Measurements from ENCODE around the gene ATRX.
"Not testable (repeated sequence)": the region's sequence is repeated elsewhere in the genome, so short reads cannot be mapped to it uniquely, and the experiment has no call there.

Gene ATRX

GRCh38 chrX:77785486-77786364, at the start of gene ATRX:
Gene ATRX, minus strand, starts transcription at chrX:77786216. Its CDS starts 215 bp downstream, at chrX:77786001.
- peaks cover 11% of the 10 kb centered on the region for H3K36me3 ChIP-seq (ENCODE audit: insufficient read depth, low read length)
- peak within 1 kb of the TSS; percentile 97 for H3K9ac ChIP-seq (ENCODE audit: insufficient read length)
- DNase-seq (ENCODE audit: low read depth, low spot score): peak; percentile 14
- H3K9me3 ChIP-seq (ENCODE audit: low read depth, low read length): no peaks in the 10 kb centered on the region
- H3K4me3 ChIP-seq: peak within 1 kb of the TSS; percentile 87
- peak; percentile 90 for TF ChIP-seq POLR2AphosphoS5 (IDR thresholded peaks at IDR 0.05; ENCODE audit: borderline replicate concordance, low read depth, low read length)
- TF ChIP-seq FOXP2 (optimal IDR thresholded peaks at IDR 0.05; ENCODE audit: control extremely low read depth, extremely low read length, insufficient read depth): no peak
- H3K27ac ChIP-seq: peak within 1 kb of the TSS; percentile 91

GRCh38 chrX:77831544-77831943, 45.5 kb upstream of the ATRX start:
- H3K27ac ChIP-seq; H3K9me3 ChIP-seq (ENCODE audit: low read depth, low read length); H3K9ac ChIP-seq (ENCODE audit: insufficient read length); DNase-seq (ENCODE audit: low read depth, low spot score); H3K4me3 ChIP-seq: not testable (repeated sequence)
- H3K36me3 ChIP-seq (ENCODE audit: insufficient read depth, low read length): peaks cover 10% of the 10 kb centered on the region; the same call in 1 of the 2 replicates

DNA sequence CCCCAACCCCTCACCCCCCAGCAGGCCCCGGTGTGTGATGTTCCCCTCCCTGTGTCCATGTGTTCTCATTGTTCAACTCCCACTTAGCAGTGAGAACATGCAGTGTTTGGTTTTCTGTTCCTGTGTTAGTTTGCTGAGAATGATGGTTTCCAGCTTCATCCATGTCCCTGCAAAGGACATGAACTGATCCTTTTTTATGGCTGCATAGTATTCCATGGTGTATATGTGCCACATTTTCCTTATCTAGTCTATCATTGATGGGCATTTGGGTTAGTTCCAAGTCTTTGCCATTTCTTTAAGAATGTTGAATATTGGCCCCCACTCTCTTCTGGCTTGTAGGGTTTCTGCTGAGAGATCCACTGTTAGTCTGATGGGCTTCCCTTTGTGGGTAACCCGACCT, 36.0 kb upstream of the ATRX start:
- not testable (repeated sequence) for H3K27ac ChIP-seq; H3K9me3 ChIP-seq (ENCODE audit: low read depth, low read length); H3K9ac ChIP-seq (ENCODE audit: insufficient read length); H3K4me3 ChIP-seq; DNase-seq (ENCODE audit: low read depth, low spot score)
- H3K36me3 ChIP-seq (ENCODE audit: insufficient read depth, low read length): peaks cover 15% of the 10 kb centered on the region; the same call in 1 of the 2 replicates

GRCh38 chrX:77820091-77820727, 34.2 kb upstream of the ATRX start:
- no peak for TF ChIP-seq FOXP2 (optimal IDR thresholded peaks at IDR 0.05; ENCODE audit: control extremely low read depth, extremely low read length, insufficient read depth)
- no peak for TF ChIP-seq EZH2 (IDR thresholded peaks at IDR 0.05)
- no peak for TF ChIP-seq POLR2AphosphoS5 (IDR thresholded peaks at IDR 0.05; ENCODE audit: borderline replicate concordance, low read depth, low read length)
- H3K9ac ChIP-seq (ENCODE audit: insufficient read length): no peak overlapping the region
- peaks cover 3% of the 10 kb centered on the region; the same call in 1 of the 2 replicates for H3K36me3 ChIP-seq (ENCODE audit: insufficient read depth, low read length)
- no peak for DNase-seq (ENCODE audit: low read depth, low spot score)
- no peaks in the 10 kb centered on the region for H3K9me3 ChIP-seq (ENCODE audit: low read depth, low read length)
- H3K27ac ChIP-seq: no peak overlapping the region
- no peak overlapping the region for H3K4me3 ChIP-seq

DNA sequence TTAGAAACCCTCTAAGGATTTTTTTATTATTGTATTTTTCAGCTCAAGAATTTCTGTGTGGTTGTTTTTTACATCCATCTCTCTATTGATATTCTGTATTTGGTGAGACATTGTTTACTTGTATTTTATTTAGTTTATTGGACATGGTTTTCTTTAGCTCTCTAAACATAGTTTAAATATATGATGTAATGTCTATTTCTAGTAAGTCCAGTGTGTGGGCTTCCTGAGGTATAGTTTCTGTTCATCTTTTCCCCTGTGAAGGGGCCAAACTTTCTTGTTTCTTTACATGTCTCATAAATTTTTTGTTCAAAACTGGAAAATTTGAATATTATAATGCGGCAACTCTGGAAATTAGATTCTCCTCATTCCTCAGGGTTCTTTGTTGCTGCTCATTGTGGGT, 28.2 kb upstream of the ATRX start:
- H3K4me3 ChIP-seq: no peak overlapping the region
- DNase-seq (ENCODE audit: low read depth, low spot score): no peak
- no peak overlapping the region for H3K9ac ChIP-seq (ENCODE audit: insufficient read length)
- no peak overlapping the region for H3K27ac ChIP-seq
- no peak for TF ChIP-seq POLR2AphosphoS5 (IDR thresholded peaks at IDR 0.05; ENCODE audit: borderline replicate concordance, low read depth, low read length)
- TF ChIP-seq EZH2 (IDR thresholded peaks at IDR 0.05): no peak
- no peak for TF ChIP-seq FOXP2 (optimal IDR thresholded peaks at IDR 0.05; ENCODE audit: control extremely low read depth, extremely low read length, insufficient read depth)
- H3K9me3 ChIP-seq (ENCODE audit: low read depth, low read length): no peaks in the 10 kb centered on the region
- H3K36me3 ChIP-seq (ENCODE audit: insufficient read depth, low read length): no peaks in the 10 kb centered on the region

GRCh38 chrX:77802201-77802600, 16.2 kb upstream of the ATRX start:
- Histone ChIP-seq H3K4me3 (no peak overlapping the region), H3K9ac (ENCODE audit: insufficient read length) (no peak overlapping the region), H3K27ac (no peak overlapping the region), H3K36me3 (ENCODE audit: insufficient read depth, low read length) (no peaks in the 10 kb centered on the region), H3K9me3 (ENCODE audit: low read depth, low read length) (no peaks in the 10 kb centered on the region)
- no peak for DNase-seq (ENCODE audit: low read depth, low spot score)
- TF ChIP-seq POLR2AphosphoS5 (IDR thresholded peaks at IDR 0.05; ENCODE audit: borderline replicate concordance, low read depth, low read length): no peak
- no peak for TF ChIP-seq FOXP2 (optimal IDR thresholded peaks at IDR 0.05; ENCODE audit: control extremely low read depth, extremely low read length, insufficient read depth)
- no peak for TF ChIP-seq EZH2 (IDR thresholded peaks at IDR 0.05)

DNA sequence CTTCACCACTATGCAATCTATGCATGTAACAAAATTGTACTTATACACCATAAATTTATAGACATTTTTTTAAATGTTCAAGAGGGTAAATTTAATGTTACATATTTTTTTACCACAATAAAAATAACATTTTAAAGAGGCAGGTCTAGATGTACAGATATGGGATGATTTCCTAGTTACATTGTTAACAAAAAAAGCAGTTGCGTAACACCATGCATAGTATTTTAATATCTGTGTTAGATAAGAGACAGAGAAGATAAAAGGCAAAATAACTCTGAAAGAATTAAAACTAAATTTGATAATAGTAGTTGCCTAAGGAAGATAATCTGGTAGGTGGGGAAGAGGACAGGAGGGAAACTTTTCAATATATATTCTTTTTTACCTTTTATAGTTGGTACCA, 9.1 kb upstream of the ATRX start:
- no peak for DNase-seq (ENCODE audit: low read depth, low spot score)
- Histone ChIP-seq H3K9ac (ENCODE audit: insufficient read length) (no peak overlapping the region), H3K4me3 (no peak overlapping the region), H3K36me3 (ENCODE audit: insufficient read depth, low read length) (no peaks in the 10 kb centered on the region), H3K27ac (no peak overlapping the region), H3K9me3 (ENCODE audit: low read depth, low read length) (no peaks in the 10 kb centered on the region)
- TF ChIP-seq EZH2 (IDR thresholded peaks at IDR 0.05): no peak
- TF ChIP-seq POLR2AphosphoS5 (IDR thresholded peaks at IDR 0.05; ENCODE audit: borderline replicate concordance, low read depth, low read length): no peak
- no peak for TF ChIP-seq FOXP2 (optimal IDR thresholded peaks at IDR 0.05; ENCODE audit: control extremely low read depth, extremely low read length, insufficient read depth)

- Histone ChIP-seq H3K36me3 (ENCODE audit: insufficient read depth, low read length) (no peaks in the 10 kb centered on the region), H3K9me3 (ENCODE audit: low read depth, low read length) (no peaks in the 10 kb centered on the region), H3K9ac (ENCODE audit: insufficient read length) (no peak overlapping the region), H3K4me3 (no peak overlapping the region), H3K27ac (no peak overlapping the region)
- no peak for DNase-seq (ENCODE audit: low read depth, low spot score)
- TF ChIP-seq FOXP2 (optimal IDR thresholded peaks at IDR 0.05; ENCODE audit: control extremely low read depth, extremely low read length, insufficient read depth) (no peak), POLR2AphosphoS5 (IDR thresholded peaks at IDR 0.05; ENCODE audit: borderline replicate concordance, low read depth, low read length) (no peak), EZH2 (IDR thresholded peaks at IDR 0.05) (no peak)
These were observed 7.9 kb upstream of the ATRX start for GRCh38 chrX:77793946-77794345.
